Glutamatergic neuron (in vitro differentiated cells): ENCODE measurements around the gene LRCH1. TPM values are rescaled to one million over a fixed set of nuclear protein-coding genes. Genes with fewer than 3 reads are reported as not detected.
A peak's percentile ranks its signal among the peaks of the same experiment; 100 is the strongest.

ENCODE experiments used
- DNase-seq: peaks from one replicate; pipeline ENCODE4 v3.0.0; 2022
- H3K27ac Mint-ChIP-seq: one replicate; pipeline ENCODE4 v1.8.0; 2020; ENCODE audit warnings: mild to moderate bottlenecking, mixed read lengths, inconsistent platforms; ENCODE audit not compliant: unreplicated experiment
- H3K27me3 Mint-ChIP-seq: one replicate; pipeline ENCODE4 v1.8.0; 2020; ENCODE audit warnings: mild to moderate bottlenecking, moderate library complexity, mixed read lengths, inconsistent platforms; ENCODE audit not compliant: unreplicated experiment
- H3K36me3 Mint-ChIP-seq: one replicate; pipeline ENCODE4 v1.8.0; 2020; ENCODE audit warnings: mild to moderate bottlenecking, mixed read lengths, inconsistent platforms; ENCODE audit not compliant: unreplicated experiment
- H3K4me1 Mint-ChIP-seq: one replicate; pipeline ENCODE4 v1.8.0; 2020; ENCODE audit warnings: mild to moderate bottlenecking, low read depth, mixed read lengths, inconsistent platforms; ENCODE audit not compliant: unreplicated experiment
- H3K4me3 Mint-ChIP-seq: one replicate; pipeline ENCODE4 v1.8.0; 2020; ENCODE audit warnings: mild to moderate bottlenecking, mixed read lengths, inconsistent platforms; ENCODE audit not compliant: unreplicated experiment
- H3K9me3 Mint-ChIP-seq: one replicate; pipeline ENCODE4 v1.8.0; 2020; ENCODE audit warnings: mild to moderate bottlenecking, moderate library complexity, mixed read lengths, inconsistent platforms; ENCODE audit not compliant: unreplicated experiment
- CTCF ChIP-seq: fragments of 200-600 bp; sonication (generic); IDR thresholded peaks from one replicate; pipeline ENCODE4 v1.5.0; 2021; ENCODE audit not compliant: partially characterized antibody, unreplicated experiment
- total RNA-seq: library from RNA; stranded (reverse); fragmentation: NEBNext Ultra II Directional; extraction: Animal tissue kit (Norgen Biotek cat#: 25700); gene quantifications from one replicate; pipeline ENCODE4 v1.2.1, GENCODE V29; 2021; ENCODE audit not compliant: unreplicated experiment

LRCH1 gene
- total RNA-seq, 1 donor from 2014 or later, result 40.6 TPM

DNA sequence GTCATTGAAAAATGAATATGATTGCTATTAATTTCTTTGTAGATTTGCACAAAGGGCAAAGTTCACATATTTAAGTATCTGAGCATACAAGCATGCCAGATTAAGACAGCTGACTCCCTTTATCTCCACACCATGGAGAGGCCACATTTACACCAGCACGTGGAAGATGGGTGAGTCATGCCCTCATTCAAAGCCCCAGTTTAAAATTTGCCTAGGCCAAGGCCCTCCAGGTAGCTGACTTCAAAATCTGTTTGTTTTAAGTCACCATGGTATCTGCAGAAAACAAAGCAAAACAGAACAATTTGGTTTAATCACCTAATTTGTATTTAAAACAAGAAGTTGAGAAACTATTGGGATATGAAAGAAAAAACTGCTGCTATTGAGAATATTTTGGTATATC lies 134.8 kb downstream of the LRCH1 start:
- no peak overlapping the region for H3K4me3 Mint-ChIP-seq
- no peak overlapping the region for H3K27ac Mint-ChIP-seq
- peaks cover 21% of the 10 kb centered on the region for H3K4me1 Mint-ChIP-seq
- H3K36me3 Mint-ChIP-seq, result peaks cover 5% of the 10 kb centered on the region
- H3K9me3 Mint-ChIP-seq, result peaks cover 2% of the 10 kb centered on the region
- DNase-seq, result no peak
- no peak for TF ChIP-seq CTCF
- no peaks in the 10 kb centered on the region for H3K27me3 Mint-ChIP-seq

DNA sequence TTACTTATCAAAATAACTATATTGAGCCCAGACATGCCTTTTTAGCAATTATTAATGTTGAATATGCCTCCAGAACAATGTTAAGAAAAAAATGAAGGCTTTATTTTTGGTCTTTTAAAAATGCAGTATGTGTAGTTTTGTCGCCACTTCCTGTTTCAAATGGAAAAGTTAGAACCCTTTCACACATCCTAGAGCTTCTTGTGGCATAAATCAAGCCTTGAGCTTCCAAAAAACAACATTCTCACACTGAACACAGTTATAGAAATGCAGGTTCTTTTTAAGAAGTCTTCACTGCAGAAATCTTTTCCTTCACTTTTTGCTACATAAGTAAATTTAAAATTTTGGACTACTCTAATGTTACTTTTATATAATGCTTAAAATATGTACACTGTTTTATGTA lies 135.3 kb downstream of the LRCH1 start:
- H3K27ac Mint-ChIP-seq, result no peak overlapping the region

GRCh38 chr13:46698014-46698413 lies 145.0 kb downstream of the LRCH1 start:
- no peak for TF ChIP-seq CTCF
- no peaks in the 10 kb centered on the region for H3K27me3 Mint-ChIP-seq
- H3K9me3 Mint-ChIP-seq, result peaks cover 3% of the 10 kb centered on the region
- no peak for DNase-seq
- H3K4me1 Mint-ChIP-seq, result no peaks in the 10 kb centered on the region
- H3K4me3 Mint-ChIP-seq, result no peak overlapping the region
- H3K36me3 Mint-ChIP-seq, result peaks cover 5% of the 10 kb centered on the region
- no peak overlapping the region for H3K27ac Mint-ChIP-seq

More for the DNA sequence above, 135.3 kb downstream of the LRCH1 start:
- no peak for TF ChIP-seq CTCF
- H3K27me3 Mint-ChIP-seq, result no peaks in the 10 kb centered on the region
- H3K36me3 Mint-ChIP-seq, result peaks cover 5% of the 10 kb centered on the region
- peaks cover 20% of the 10 kb centered on the region for H3K4me1 Mint-ChIP-seq
- no peak for DNase-seq
- H3K4me3 Mint-ChIP-seq, result no peak overlapping the region
- peaks cover 2% of the 10 kb centered on the region for H3K9me3 Mint-ChIP-seq

DNA sequence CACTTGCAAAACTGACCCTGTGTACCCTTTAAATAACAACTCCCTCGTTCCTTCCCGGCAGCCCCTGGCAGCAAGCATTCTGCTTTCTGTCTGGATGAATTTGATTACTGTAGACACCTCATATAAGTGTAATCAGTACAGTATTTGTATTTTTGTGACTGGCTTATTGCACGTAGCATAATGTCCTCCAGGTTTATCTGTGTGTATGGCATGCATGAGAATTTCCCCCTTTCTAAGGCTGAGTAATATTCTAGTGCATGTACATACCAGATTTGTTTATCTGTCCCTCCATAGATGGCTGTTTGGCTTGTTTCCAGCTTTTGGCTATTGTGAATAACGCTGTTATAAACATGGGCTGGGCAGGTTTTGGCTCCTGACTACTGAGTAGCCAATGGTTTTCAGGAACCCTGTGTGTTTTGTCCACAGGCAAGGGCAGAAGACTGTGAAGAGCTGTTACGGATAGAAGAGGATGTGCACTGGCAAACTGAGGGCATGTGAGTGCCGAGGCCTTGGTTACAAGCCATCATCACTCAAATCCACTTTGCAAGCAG lies 146.0 kb downstream of the LRCH1 start:
- Mint-ChIP-seq H3K4me3 (no peak overlapping the region), H3K4me1 (no peaks in the 10 kb centered on the region), H3K9me3 (peaks cover 3% of the 10 kb centered on the region), H3K36me3 (peaks cover 5% of the 10 kb centered on the region), H3K27ac (no peak overlapping the region), H3K27me3 (no peaks in the 10 kb centered on the region)
- DNase-seq, result no peak
- TF ChIP-seq CTCF, result no peak

DNA sequence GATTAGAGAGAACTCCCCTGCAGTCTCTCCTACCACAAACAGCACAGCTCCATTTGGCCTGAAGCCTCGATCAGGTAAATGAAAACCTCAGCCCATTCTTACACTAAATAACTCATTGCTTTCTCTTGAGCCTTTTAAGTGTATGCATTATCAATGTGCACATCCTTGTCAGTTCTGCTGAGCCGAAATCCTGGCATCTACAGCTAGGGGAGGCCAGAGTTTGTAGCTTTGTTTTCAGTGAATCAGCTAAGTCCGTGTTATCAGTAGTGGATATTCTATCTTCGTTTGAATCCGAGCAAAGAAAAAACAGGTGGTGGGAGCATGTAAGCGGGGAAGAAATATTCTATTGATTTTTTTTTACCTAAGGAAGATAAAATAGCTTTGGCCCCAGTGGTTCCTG lies 159.6 kb downstream of the LRCH1 start:
- TF ChIP-seq CTCF, result no peak
- no peak overlapping the region for H3K4me3 Mint-ChIP-seq
- H3K4me1 Mint-ChIP-seq, result no peaks in the 10 kb centered on the region
- peak overlapping the region; percentile 24 for H3K27ac Mint-ChIP-seq
- DNase-seq, result no peak
- H3K9me3 Mint-ChIP-seq, result no peaks in the 10 kb centered on the region
- H3K27me3 Mint-ChIP-seq, result no peaks in the 10 kb centered on the region
- no peaks in the 10 kb centered on the region for H3K36me3 Mint-ChIP-seq
